Measurements from ENCODE around the gene SCYGR8. TPM values are rescaled to one million over a fixed set of nuclear protein-coding genes. Genes with fewer than 3 reads are reported as not detected.
"Not testable (repeated sequence)": the region's sequence is repeated elsewhere in the genome, so short reads cannot be mapped to it uniquely, and the experiment has no call there.

Gene SCYGR8
- total and polyA plus RNA-seq, 2 experiments from 2014 or later, result not detected

- DNase-seq (ENCODE audit: low read depth in 1 of 2, low spot score in 1 of 2), result peak; percentile 80 to 98
- Histone ChIP-seq H3K4me3 (peak within 1 kb of the TSS; percentile 31), H3K4me1 (ENCODE audit: low read depth) (no peaks in the 10 kb centered on the region), H3K36me3 (no peaks in the 10 kb centered on the region), H3K27me3 (peaks cover 10% of the 10 kb centered on the region), H3K27ac (no peak within 1 kb of the TSS), H3K9me3 (ENCODE audit: low read depth) (no peaks in the 10 kb centered on the region)
- TF ChIP-seq CTCF (IDR thresholded peaks at IDR 0.05; ENCODE audit: low read depth, low read length), result peak; percentile 4
These were observed 27.8 kb upstream of the SCYGR8 start, which contains the start of gene SLC19A3 for GRCh38 chr2:227717687-227718567. Gene SLC19A3, minus strand, starts transcription at chr2:227718028. Its CDS starts 15,710 bp downstream, at chr2:227702318.

GRCh38 chr2:227719641-227720040 lies 26.1 kb upstream of the SCYGR8 start:
- Histone ChIP-seq H3K4me3 (no peak overlapping the region), H3K27ac (no peak overlapping the region), H3K36me3 (no peaks in the 10 kb centered on the region), H3K9me3 (ENCODE audit: low read depth) (no peaks in the 10 kb centered on the region), H3K4me1 (ENCODE audit: low read depth) (no peaks in the 10 kb centered on the region), H3K27me3 (peaks cover 10% of the 10 kb centered on the region)
- no peak for TF ChIP-seq CTCF (IDR thresholded peaks at IDR 0.05; ENCODE audit: low read depth, low read length)
- peak in 1 of 2 donors; percentile 23 for DNase-seq (ENCODE audit: low read depth in 1 of 2, low spot score in 1 of 2)

GRCh38 chr2:227720680-227721079 lies 25.0 kb upstream of the SCYGR8 start:
- no peaks in the 10 kb centered on the region for H3K9me3 ChIP-seq (ENCODE audit: low read depth)
- no peak overlapping the region for H3K4me3 ChIP-seq
- peaks cover 10% of the 10 kb centered on the region for H3K27me3 ChIP-seq
- H3K4me1 ChIP-seq (ENCODE audit: low read depth), result no peaks in the 10 kb centered on the region
- H3K36me3 ChIP-seq, result no peaks in the 10 kb centered on the region
- DNase-seq (ENCODE audit: low read depth in 1 of 2, low spot score in 1 of 2), result peak in 1 of 2 donors; percentile 12
- TF ChIP-seq CTCF (IDR thresholded peaks at IDR 0.05; ENCODE audit: low read depth, low read length), result no peak
- H3K27ac ChIP-seq, result no peak overlapping the region

- H3K27me3 ChIP-seq; DNase-seq (ENCODE audit: low read depth in 1 of 2, low spot score in 1 of 2); H3K36me3 ChIP-seq; H3K4me1 ChIP-seq (ENCODE audit: low read depth); H3K4me3 ChIP-seq; H3K9me3 ChIP-seq (ENCODE audit: low read depth); H3K27ac ChIP-seq: not testable (repeated sequence)
These were observed 22.9 kb upstream of the SCYGR8 start for GRCh38 chr2:227722821-227723220.

GRCh38 chr2:227724394-227725039 lies 21.2 kb upstream of the SCYGR8 start, which contains the start of gene SCYGR6:
Gene SCYGR6, minus strand, starts transcription at chr2:227724757. Its CDS starts 0 bp downstream, at chr2:227724757.
- no peaks in the 10 kb centered on the region for H3K27me3 ChIP-seq

More at GRCh38 chr2:227724394-227725039, 21.2 kb upstream of the SCYGR8 start, which contains the start of gene SCYGR6:
- no peak within 1 kb of the TSS for H3K4me3 ChIP-seq
- TF ChIP-seq CTCF (IDR thresholded peaks at IDR 0.05; ENCODE audit: low read depth, low read length), result no peak
- no peaks in the 10 kb centered on the region for H3K9me3 ChIP-seq (ENCODE audit: low read depth)
- no peak for DNase-seq (ENCODE audit: low read depth in 1 of 2, low spot score in 1 of 2)
- H3K36me3 ChIP-seq, result no peaks in the 10 kb centered on the region
- no peaks in the 10 kb centered on the region for H3K4me1 ChIP-seq (ENCODE audit: low read depth)
- H3K27ac ChIP-seq, result no peak within 1 kb of the TSS
